Measurements from ENCODE around the gene KLC1. TPM values are rescaled to one million over a fixed set of nuclear protein-coding genes. Genes with fewer than 3 reads are reported as not detected.

The KLC1 gene
- total RNA-seq, 2 donors from 2014 or later: 185 to 201 TPM

DNA sequence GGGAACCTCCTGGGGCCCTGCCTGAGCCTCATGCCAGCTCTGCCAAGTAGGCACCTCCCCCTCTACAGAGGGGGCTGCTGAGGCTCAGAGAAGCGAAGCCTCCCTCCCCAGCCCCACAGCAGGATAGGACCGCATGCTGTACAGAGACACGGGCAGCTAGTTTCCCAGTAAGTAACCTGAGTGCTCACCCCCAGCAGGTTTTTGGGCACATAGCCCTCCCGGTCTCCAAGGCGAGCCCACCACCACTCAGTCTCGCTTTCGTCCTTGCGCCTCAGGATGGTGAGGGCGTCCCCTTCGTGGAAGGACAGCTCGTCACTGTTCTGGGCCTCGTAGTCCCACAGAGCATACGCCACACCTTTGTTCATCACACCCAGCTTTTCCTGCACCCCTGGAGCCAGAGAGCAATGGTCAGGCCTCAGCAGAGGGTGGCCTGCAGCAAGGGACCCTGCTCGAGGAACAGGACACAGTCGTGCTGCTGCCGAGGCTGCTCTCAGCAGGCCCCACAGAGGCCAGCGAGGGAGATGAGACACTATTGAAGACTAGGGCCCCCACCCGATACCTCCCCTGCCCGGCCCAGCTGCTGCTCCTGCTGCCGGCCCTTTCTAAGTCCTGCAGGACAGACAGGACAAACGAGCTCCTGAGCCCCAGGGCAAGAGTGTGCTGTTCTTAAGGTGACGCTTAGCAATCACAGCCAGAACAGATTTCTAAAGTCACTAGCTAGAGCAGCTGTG, 107.0 kb downstream of the KLC1 start:
- Histone ChIP-seq H3K9me3 (no peaks in the 10 kb centered on the region), H3K4me3 (no peak overlapping the region), H3K27me3 (no peaks in the 10 kb centered on the region), H3K27ac (peak overlapping the region in 1 of 2 donors; percentile 42), H3K36me3 (peaks cover 93% of the 10 kb centered on the region), H3K4me1 (peaks cover 0 to 27% of the 10 kb centered on the region in 2 donors)
- TF ChIP-seq, protein P1, sequence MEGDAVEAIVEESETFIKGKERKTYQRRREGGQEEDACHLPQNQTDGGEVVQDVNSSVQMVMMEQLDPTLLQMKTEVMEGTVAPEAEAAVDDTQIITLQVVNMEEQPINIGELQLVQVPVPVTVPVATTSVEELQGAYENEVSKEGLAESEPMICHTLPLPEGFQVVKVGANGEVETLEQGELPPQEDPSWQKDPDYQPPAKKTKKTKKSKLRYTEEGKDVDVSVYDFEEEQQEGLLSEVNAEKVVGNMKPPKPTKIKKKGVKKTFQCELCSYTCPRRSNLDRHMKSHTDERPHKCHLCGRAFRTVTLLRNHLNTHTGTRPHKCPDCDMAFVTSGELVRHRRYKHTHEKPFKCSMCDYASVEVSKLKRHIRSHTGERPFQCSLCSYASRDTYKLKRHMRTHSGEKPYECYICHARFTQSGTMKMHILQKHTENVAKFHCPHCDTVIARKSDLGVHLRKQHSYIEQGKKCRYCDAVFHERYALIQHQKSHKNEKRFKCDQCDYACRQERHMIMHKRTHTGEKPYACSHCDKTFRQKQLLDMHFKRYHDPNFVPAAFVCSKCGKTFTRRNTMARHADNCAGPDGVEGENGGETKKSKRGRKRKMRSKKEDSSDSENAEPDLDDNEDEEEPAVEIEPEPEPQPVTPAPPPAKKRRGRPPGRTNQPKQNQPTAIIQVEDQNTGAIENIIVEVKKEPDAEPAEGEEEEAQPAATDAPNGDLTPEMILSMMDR (IDR thresholded peaks at IDR 0.05): no peak
- DNase-seq (ENCODE audit: low spot score): no peak

DNA sequence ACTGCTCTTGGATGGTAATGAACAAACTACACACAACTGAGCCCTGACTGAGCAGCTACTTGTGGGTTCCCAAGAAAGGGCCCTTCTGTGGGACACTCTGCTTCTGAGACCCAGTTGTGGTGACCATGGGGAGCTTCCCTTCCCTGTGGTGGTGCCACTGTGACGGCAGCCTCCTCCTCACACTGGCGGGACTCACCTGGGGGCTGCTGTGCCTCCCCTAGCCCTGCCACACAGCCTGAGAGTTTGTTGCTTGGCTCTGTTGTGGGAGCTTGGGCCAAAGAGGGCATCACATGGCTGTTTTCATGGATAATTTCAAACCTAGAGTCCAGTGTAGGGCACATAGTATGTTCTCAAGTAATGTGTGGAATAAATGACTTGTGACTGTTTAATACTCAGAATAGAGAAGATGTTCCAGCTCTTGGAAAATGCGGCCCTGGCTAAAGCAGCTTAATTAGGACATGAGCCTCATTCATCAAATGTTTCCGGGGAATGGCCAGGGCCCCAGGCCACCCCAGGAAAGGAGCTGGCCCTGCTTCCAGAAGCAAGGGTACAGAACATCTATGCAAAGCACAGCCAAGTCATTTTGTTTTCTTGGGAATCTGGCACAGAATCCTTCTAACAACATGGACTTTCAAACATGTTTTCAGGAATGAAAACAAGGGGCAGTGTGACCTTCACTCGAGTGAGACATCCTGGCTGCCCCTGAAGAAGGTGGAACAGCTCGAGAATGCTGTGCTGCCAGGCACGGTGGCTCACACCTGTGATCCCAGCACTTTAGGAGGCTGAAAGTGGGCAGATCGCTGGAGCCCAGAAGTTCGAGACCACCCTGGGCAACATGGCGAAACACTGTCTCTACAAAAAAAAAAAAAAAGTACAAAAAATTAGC, 107.8 kb downstream of the KLC1 start:
- DNase-seq (ENCODE audit: low spot score): no peak
- Histone ChIP-seq H3K27ac (peak overlapping the region; percentile 23 to 29), H3K9me3 (no peaks in the 10 kb centered on the region), H3K4me3 (no peak overlapping the region), H3K36me3 (peaks cover 98% of the 10 kb centered on the region), H3K27me3 (no peaks in the 10 kb centered on the region), H3K4me1 (peaks cover 0 to 30% of the 10 kb centered on the region in 2 donors)
- TF ChIP-seq, protein P1 (IDR thresholded peaks at IDR 0.05): no peak

DNA sequence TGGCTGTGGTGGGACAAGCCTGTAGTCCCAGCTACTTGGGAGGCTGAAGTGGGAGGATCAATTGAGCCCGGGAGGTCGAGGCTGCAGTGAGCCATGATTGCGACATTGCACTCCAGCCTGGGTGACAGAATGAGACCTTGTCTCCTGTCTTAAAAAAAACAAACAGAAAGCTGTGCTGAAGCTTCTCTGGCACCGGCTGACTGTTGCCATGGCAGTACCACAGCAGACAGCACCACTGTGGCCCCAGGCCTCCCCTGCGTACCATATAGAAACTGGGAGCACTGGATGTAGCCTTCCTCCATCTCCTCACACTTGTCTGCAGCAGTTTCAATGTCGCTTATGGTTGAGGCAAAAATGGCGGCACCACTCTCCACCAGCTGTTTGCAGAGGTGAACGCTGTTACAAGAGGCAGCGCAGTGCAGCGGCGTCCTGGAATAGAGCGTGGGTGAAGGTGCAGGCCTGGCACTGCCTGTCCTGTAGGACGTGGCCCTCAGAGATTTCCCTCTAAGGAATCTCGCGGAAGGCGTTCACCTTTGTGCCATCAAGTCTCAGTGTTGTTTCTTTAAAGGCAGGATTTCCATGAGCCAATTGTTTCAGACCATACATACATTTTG, 108.5 kb downstream of the KLC1 start:
- H3K4me3 ChIP-seq: no peak overlapping the region
- TF ChIP-seq, protein P1 (IDR thresholded peaks at IDR 0.05): no peak
- peaks cover 0 to 30% of the 10 kb centered on the region in 2 donors for H3K4me1 ChIP-seq
- no peaks in the 10 kb centered on the region for H3K27me3 ChIP-seq
- H3K9me3 ChIP-seq: no peaks in the 10 kb centered on the region
- peaks cover 98% of the 10 kb centered on the region for H3K36me3 ChIP-seq
- no peak for DNase-seq (ENCODE audit: low spot score)
- H3K27ac ChIP-seq: no peak overlapping the region

DNA sequence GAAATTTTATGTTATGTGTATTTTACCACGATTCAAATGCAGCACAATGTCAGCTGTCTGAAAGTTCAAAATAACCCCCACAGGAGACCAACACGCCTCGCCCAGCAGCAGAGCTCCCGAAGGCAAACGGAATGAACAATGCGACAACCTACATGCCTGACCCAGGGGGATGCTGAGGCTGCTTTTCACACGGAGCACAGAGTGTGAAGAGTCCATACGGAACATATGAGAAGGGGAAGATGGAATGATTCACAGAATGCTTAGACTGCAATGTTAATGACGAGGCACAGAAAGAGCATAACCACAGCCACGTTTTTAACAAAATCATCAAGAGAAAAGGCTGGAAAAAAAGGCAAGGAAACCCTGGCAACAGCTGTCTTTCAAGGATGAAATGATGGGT, 109.2 kb downstream of the KLC1 start:
- TF ChIP-seq, protein P1 (IDR thresholded peaks at IDR 0.05): no peak
- Histone ChIP-seq H3K4me3 (no peak overlapping the region), H3K36me3 (peaks cover 94% of the 10 kb centered on the region), H3K27me3 (no peaks in the 10 kb centered on the region), H3K4me1 (peaks cover 0 to 30% of the 10 kb centered on the region in 2 donors), H3K27ac (no peak overlapping the region), H3K9me3 (no peaks in the 10 kb centered on the region)
- no peak for DNase-seq (ENCODE audit: low spot score)

DNA sequence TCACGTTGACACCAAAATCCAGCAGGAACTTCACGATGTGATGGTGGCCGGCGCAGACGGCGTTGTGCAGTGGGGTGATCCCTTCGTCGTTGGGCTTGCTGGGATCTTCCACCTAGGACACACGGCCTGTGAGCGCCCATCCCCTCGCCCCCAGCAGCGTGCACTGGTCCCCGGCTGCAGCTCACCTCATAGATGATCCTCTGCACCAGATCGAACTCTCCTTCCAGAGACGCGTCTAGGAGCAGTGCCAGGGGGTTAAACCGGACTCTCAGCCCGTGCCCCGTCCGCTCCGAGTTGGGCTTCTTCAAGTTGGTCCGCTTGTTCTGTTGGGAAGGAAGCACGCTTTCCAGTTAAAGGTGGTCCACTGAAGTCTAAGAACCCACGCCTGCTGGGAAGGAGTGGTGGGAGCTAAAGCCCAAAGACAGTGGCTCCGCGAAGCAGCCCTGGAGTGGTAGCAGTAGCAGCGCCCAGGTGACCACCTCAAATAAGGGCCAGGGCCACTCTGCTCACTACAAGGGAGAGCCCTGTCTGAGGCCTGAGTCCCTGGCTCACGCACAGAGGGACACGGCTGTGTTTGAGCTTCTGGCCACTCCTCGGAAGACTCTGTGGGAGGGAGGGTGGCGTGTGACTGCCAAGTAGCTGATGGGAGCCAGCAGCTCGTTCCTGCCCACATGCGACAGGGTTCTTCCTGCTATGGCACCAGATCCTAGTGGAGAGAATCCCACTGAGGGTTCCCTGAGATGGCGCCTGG, 109.9 kb downstream of the KLC1 start:
- peaks cover 87% of the 10 kb centered on the region for H3K36me3 ChIP-seq
- no peak overlapping the region for H3K4me3 ChIP-seq
- H3K27ac ChIP-seq: no peak overlapping the region
- DNase-seq (ENCODE audit: low spot score): no peak
- H3K4me1 ChIP-seq: peaks cover 0 to 30% of the 10 kb centered on the region in 2 donors
- H3K27me3 ChIP-seq: no peaks in the 10 kb centered on the region
- no peaks in the 10 kb centered on the region for H3K9me3 ChIP-seq
- TF ChIP-seq, protein P1 (IDR thresholded peaks at IDR 0.05): no peak

Measured in right atrium auricular region (tissue), 2 donors.